NT2/D1 (cell line): ENCODE results near the gene HILPDA.

ENCODE experiments used
- DNase-seq: peaks from one replicate; pipeline ENCODE4 v3.0.0-alpha.2; 2011; ENCODE audit warnings: low read depth, low spot score
- H3K27me3 ChIP-seq: 2 replicates; pipeline ENCODE4 v1.6.0; 2011; ENCODE audit warnings: mild to moderate bottlenecking; ENCODE audit not compliant: insufficient read length, insufficient read depth
- H3K36me3 ChIP-seq: 2 replicates; pipeline ENCODE4 v1.6.1; 2011; ENCODE audit warnings: mild to moderate bottlenecking, low read length, mixed read lengths; ENCODE audit not compliant: insufficient read depth, insufficient read length
- H3K4me1 ChIP-seq: 2 replicates; pipeline ENCODE4 v1.5.1; 2011; ENCODE audit not compliant: insufficient read depth, insufficient read length
- H3K4me3 ChIP-seq: 2 replicates; pipeline ENCODE4 v1.5.1; 2011; ENCODE audit warnings: low read depth; ENCODE audit not compliant: insufficient read length
- H3K9ac ChIP-seq: 2 replicates; pipeline ENCODE4 v1.6.0; 2011; ENCODE audit warnings: low read depth; ENCODE audit not compliant: insufficient read length
- H3K9me3 ChIP-seq: 2 replicates; pipeline ENCODE4 v1.5.1; 2011; ENCODE audit warnings: mild to moderate bottlenecking, low read length; ENCODE audit not compliant: insufficient read depth
- SUZ12 ChIP-seq: IDR thresholded peaks from 2 replicates; pipeline ENCODE4 v1.6.1; 2011; ENCODE audit not compliant: insufficient read length, insufficient read depth; ENCODE audit errors: extremely low read depth
- YY1 ChIP-seq: IDR thresholded peaks from 2 replicates; pipeline ENCODE4 v1.6.1; 2011; ENCODE audit not compliant: insufficient read length, insufficient read depth
- ZNF274 ChIP-seq: IDR thresholded peaks from 2 replicates; pipeline ENCODE4 v1.6.1; 2011; ENCODE audit warnings: mild to moderate bottlenecking, low read depth, low read length

Gene HILPDA

GRCh38 chr7:128409596-128410450 lies 45.9 kb upstream of the HILPDA start, which contains the start of gene IMPDH1:
IMPDH1 (minus strand) TSS chr7:128409982; CDS start chr7:128409901, 81 bp downstream.
- Histone ChIP-seq H3K9me3 (no peaks in the 10 kb centered on the region), H3K27me3 (peaks cover 60% of the 10 kb centered on the region), H3K4me1 (peaks cover 13% of the 10 kb centered on the region), H3K4me3 (peak within 1 kb of the TSS; percentile 54), H3K9ac (peak within 1 kb of the TSS; percentile 80), H3K36me3 (no peaks in the 10 kb centered on the region)
- TF ChIP-seq YY1: no peak
- no peak for TF ChIP-seq SUZ12
- no peak for TF ChIP-seq ZNF274
- DNase-seq: peak; percentile 46

- Histone ChIP-seq H3K4me3 (peak overlapping the region; percentile 54), H3K9me3 (no peaks in the 10 kb centered on the region), H3K27me3 (peaks cover 55% of the 10 kb centered on the region), H3K9ac (peak overlapping the region; percentile 80), H3K4me1 (peaks cover 10% of the 10 kb centered on the region), H3K36me3 (no peaks in the 10 kb centered on the region)
- TF ChIP-seq SUZ12: no peak
- TF ChIP-seq ZNF274: no peak
- TF ChIP-seq YY1: no peak
- no peak for DNase-seq
These were observed 45.3 kb upstream of the HILPDA start for GRCh38 chr7:128410451-128410753.

GRCh38 chr7:128415217-128415785 lies 40.4 kb upstream of the HILPDA start:
- no peak for TF ChIP-seq YY1
- TF ChIP-seq SUZ12: no peak
- no peak for TF ChIP-seq ZNF274
- Histone ChIP-seq H3K9me3 (no peaks in the 10 kb centered on the region), H3K9ac (no peak overlapping the region), H3K4me3 (no peak overlapping the region), H3K4me1 (no peaks in the 10 kb centered on the region), H3K36me3 (no peaks in the 10 kb centered on the region), H3K27me3 (peaks cover 16% of the 10 kb centered on the region)
- DNase-seq: no peak

GRCh38 chr7:128417071-128417470 lies 38.6 kb upstream of the HILPDA start:
- DNase-seq: no peak
- H3K9me3 ChIP-seq: no peaks in the 10 kb centered on the region
- TF ChIP-seq SUZ12 (no peak), YY1 (no peak), ZNF274 (no peak)
- no peak overlapping the region for H3K9ac ChIP-seq
- H3K27me3 ChIP-seq: peaks cover 4% of the 10 kb centered on the region
- H3K36me3 ChIP-seq: no peaks in the 10 kb centered on the region
- H3K4me1 ChIP-seq: no peaks in the 10 kb centered on the region
- no peak overlapping the region for H3K4me3 ChIP-seq

- H3K4me1 ChIP-seq: no peaks in the 10 kb centered on the region
- no peak for DNase-seq
- TF ChIP-seq SUZ12 (no peak), YY1 (no peak), ZNF274 (no peak)
- H3K9me3 ChIP-seq: no peaks in the 10 kb centered on the region
- H3K27me3 ChIP-seq: peaks cover 4% of the 10 kb centered on the region
- H3K36me3 ChIP-seq: no peaks in the 10 kb centered on the region
- no peak overlapping the region for H3K9ac ChIP-seq
- no peak overlapping the region for H3K4me3 ChIP-seq
These were observed 36.4 kb upstream of the HILPDA start for GRCh38 chr7:128419257-128419656.

GRCh38 chr7:128420773-128421172 lies 34.9 kb upstream of the HILPDA start:
- no peak for DNase-seq
- Histone ChIP-seq H3K4me1 (no peaks in the 10 kb centered on the region), H3K9me3 (no peaks in the 10 kb centered on the region), H3K9ac (no peak overlapping the region), H3K36me3 (no peaks in the 10 kb centered on the region), H3K27me3 (peaks cover 4% of the 10 kb centered on the region), H3K4me3 (no peak overlapping the region)
- TF ChIP-seq YY1 (no peak), SUZ12 (no peak), ZNF274 (no peak)

- Histone ChIP-seq H3K27me3 (peaks cover 4% of the 10 kb centered on the region), H3K9me3 (no peaks in the 10 kb centered on the region), H3K9ac (no peak overlapping the region), H3K36me3 (no peaks in the 10 kb centered on the region), H3K4me3 (no peak overlapping the region), H3K4me1 (no peaks in the 10 kb centered on the region)
- DNase-seq: no peak
- TF ChIP-seq ZNF274: no peak
- no peak for TF ChIP-seq SUZ12
- TF ChIP-seq YY1: no peak
These were observed 34.3 kb upstream of the HILPDA start for GRCh38 chr7:128421384-128421783.

- Histone ChIP-seq H3K27me3 (peaks cover 4% of the 10 kb centered on the region), H3K9me3 (no peaks in the 10 kb centered on the region), H3K4me3 (no peak overlapping the region), H3K4me1 (no peaks in the 10 kb centered on the region), H3K36me3 (no peaks in the 10 kb centered on the region), H3K9ac (no peak overlapping the region)
- no peak for TF ChIP-seq SUZ12
- no peak for TF ChIP-seq YY1
- no peak for TF ChIP-seq ZNF274
- DNase-seq: no peak
These were observed 33.6 kb upstream of the HILPDA start for GRCh38 chr7:128422037-128422436.
